GM23248 (cell line): Measurements from ENCODE around the gene CACNB3. TPM values are rescaled to one million over a fixed set of nuclear protein-coding genes. Genes with fewer than 3 reads are reported as not detected.

Experiments
- DNase-seq: peaks from one replicate; pipeline ENCODE4 v3.0.0-alpha.2; 2015
- H2AFZ ChIP-seq: fragments of 200-600 bp; sonication (generic); 2 replicates; pipeline ENCODE4 v1.6.1; 2016; ENCODE audit warnings: antibody characterized with exemption
- H3F3A ChIP-seq: fragments of 200-600 bp; sonication (generic); 2 replicates; pipeline ENCODE4 v1.6.1; 2016; ENCODE audit warnings: mild to moderate bottlenecking, antibody characterized with exemption, mixed run types; ENCODE audit not compliant: insufficient read depth
- H3K27ac ChIP-seq: fragments of 200-600 bp; sonication (generic); 2 replicates; pipeline ENCODE4 v1.5.1; 2016; ENCODE audit warnings: mild to moderate bottlenecking
- H3K27me3 ChIP-seq: fragments of 200-600 bp; sonication (generic); replicated peaks from 2 replicates; pipeline ENCODE4 v1.6.1; 2016; ENCODE audit warnings: mild to moderate bottlenecking; ENCODE audit not compliant: insufficient read depth
- H3K36me3 ChIP-seq: fragments of 200-600 bp; sonication (generic); 2 replicates; pipeline ENCODE4 v1.6.1; 2016; ENCODE audit warnings: low read depth, mild to moderate bottlenecking
- H3K4me1 ChIP-seq: fragments of 200-600 bp; sonication (generic); 2 replicates; pipeline ENCODE4 v1.6.1; 2016; ENCODE audit warnings: mild to moderate bottlenecking; ENCODE audit not compliant: insufficient read depth
- H3K4me2 ChIP-seq: fragments of 200-600 bp; sonication (generic); one replicate; pipeline ENCODE4 v1.6.1; 2016; ENCODE audit warnings: mild to moderate bottlenecking; ENCODE audit not compliant: unreplicated experiment
- H3K4me3 ChIP-seq: fragments of 200-600 bp; sonication (generic); 2 replicates; pipeline ENCODE4 v1.5.1; 2016; ENCODE audit warnings: mild to moderate bottlenecking
- H3K79me2 ChIP-seq: fragments of 200-600 bp; sonication (generic); 2 replicates; pipeline ENCODE4 v1.6.1; 2016; ENCODE audit warnings: mild to moderate bottlenecking; ENCODE audit not compliant: insufficient read depth
- H3K9ac ChIP-seq: fragments of 200-600 bp; sonication (generic); 2 replicates; pipeline ENCODE4 v1.6.1; 2016; ENCODE audit warnings: mild to moderate bottlenecking
- H3K9me2 ChIP-seq: fragments of 200-600 bp; sonication (generic); 2 replicates; pipeline ENCODE4 v1.6.1; 2016; ENCODE audit warnings: mixed run types, mild to moderate bottlenecking, moderate library complexity; ENCODE audit not compliant: insufficient read depth
- H3K9me3 ChIP-seq: fragments of 200-600 bp; sonication (generic); one replicate; pipeline ENCODE4 v1.6.1; 2017; ENCODE audit warnings: low read depth
- H4K20me1 ChIP-seq: fragments of 200-600 bp; sonication (generic); 2 replicates; pipeline ENCODE4 v1.6.0; 2016; ENCODE audit not compliant: insufficient read depth
- EZH2 ChIP-seq: fragments of 200-600 bp; sonication (generic); IDR thresholded peaks from 2 replicates; pipeline ENCODE4 v1.6.1; 2018; ENCODE audit warnings: antibody characterized with exemption, mild to moderate bottlenecking; ENCODE audit not compliant: insufficient read depth, poor library complexity, severe bottlenecking
- EZH2phosphoT487 ChIP-seq: fragments of 200-600 bp; sonication (generic); IDR thresholded peaks from 2 replicates; pipeline ENCODE4 v1.6.1; 2018; ENCODE audit warnings: antibody characterized with exemption, moderate library complexity, mild to moderate bottlenecking, low read depth; ENCODE audit not compliant: insufficient read depth
- WGBS, 2 experiments: methylation state at CpG; one replicate each; pipeline ENCODE4 v1.1.6; 2015 to 2017; ENCODE audit warnings: low lambda C conversion rate in 2 of 2, low coverage in 1 of 2; ENCODE audit errors: missing lambda C conversion rate in 2 of 2; 5-methylcytosine and 5-hydroxymethylcytosine counted together
- in situ Hi-C: fragments of 300-500 bp; cut with MboI; formaldehyde crosslinking; loops from 2 replicates; pipeline ENCODE4 v1.15.0; 2020
- polyA plus RNA-seq: library from polyadenylated mRNA; unstranded; fragments of >200 nt; fragmentation: Nextera tagmentation; extraction: Ambion mirVana; gene quantifications from 2 replicates; pipeline ENCODE4 v1.2.1, GENCODE V29; 2016
- total RNA-seq: library from RNA; depleted of rRNA; stranded (reverse); fragments of >200 nt; shearing (Covaris generic); gene quantifications from 2 replicates; pipeline ENCODE4 v1.2.3, GENCODE V29; 2014

Gene CACNB3
- total and polyA plus RNA-seq, 2 experiments from 2014 or later, result 22.6 to 26.8 TPM

- no peaks in the 10 kb centered on the region for H3K36me3 ChIP-seq
- H3K4me3 ChIP-seq, result no peak overlapping the region
- H3K4me1 ChIP-seq, result no peaks in the 10 kb centered on the region
- no peaks in the 10 kb centered on the region for H3K27me3 ChIP-seq
- no peak for TF ChIP-seq EZH2phosphoT487
- no peak for TF ChIP-seq EZH2
- in situ Hi-C loops, result no loop called here
- no peak overlapping the region for H3K27ac ChIP-seq
- no peaks in the 10 kb centered on the region for H4K20me1 ChIP-seq
- H3F3A ChIP-seq, result no peaks in the 10 kb centered on the region
- no peak overlapping the region for H3K4me2 ChIP-seq
- no peaks in the 10 kb centered on the region for H3K9me2 ChIP-seq
- H2AFZ ChIP-seq, result peak overlapping the region; percentile 46
- WGBS, 2 experiments, result 22 to 23% methylated on average over 11 to 12 of the region's 12 CpGs
- no peaks in the 10 kb centered on the region for H3K9me3 ChIP-seq
- peak; percentile 80 for DNase-seq
- no peaks in the 10 kb centered on the region for H3K79me2 ChIP-seq
- H3K9ac ChIP-seq, result no peak overlapping the region
These were observed 22.5 kb upstream of the CACNB3 start for GRCh38 chr12:48795550-48796455.

- no peaks in the 10 kb centered on the region for H4K20me1 ChIP-seq
- in situ Hi-C loops, result no loop called here
- DNase-seq, result peak; percentile 36
- H3K79me2 ChIP-seq, result no peaks in the 10 kb centered on the region
- no peak overlapping the region for H3K4me2 ChIP-seq
- no peaks in the 10 kb centered on the region for H3K27me3 ChIP-seq
- WGBS, 2 experiments, result 51 to 58% methylated on average over 3 of the region's 3 CpGs
- H3K27ac ChIP-seq, result no peak overlapping the region
- no peak overlapping the region for H3K9ac ChIP-seq
- H3K4me3 ChIP-seq, result no peak overlapping the region
- H3K9me3 ChIP-seq, result no peaks in the 10 kb centered on the region
- TF ChIP-seq EZH2phosphoT487 (no peak), EZH2 (no peak)
- H3K4me1 ChIP-seq, result no peaks in the 10 kb centered on the region
- no peaks in the 10 kb centered on the region for H3K9me2 ChIP-seq
- H3K36me3 ChIP-seq, result no peaks in the 10 kb centered on the region
- no peak overlapping the region for H2AFZ ChIP-seq
- no peaks in the 10 kb centered on the region for H3F3A ChIP-seq
These were observed 21.3 kb upstream of the CACNB3 start for GRCh38 chr12:48796976-48797375.

- no peak for TF ChIP-seq EZH2phosphoT487
- no peak overlapping the region for H3K9ac ChIP-seq
- no peaks in the 10 kb centered on the region for H4K20me1 ChIP-seq
- H3K9me3 ChIP-seq, result no peaks in the 10 kb centered on the region
- no peak overlapping the region for H2AFZ ChIP-seq
- no peak overlapping the region for H3K4me3 ChIP-seq
- no peaks in the 10 kb centered on the region for H3K36me3 ChIP-seq
- DNase-seq, result no peak
- no peaks in the 10 kb centered on the region for H3K27me3 ChIP-seq
- H3K9me2 ChIP-seq, result no peaks in the 10 kb centered on the region
- no peaks in the 10 kb centered on the region for H3K4me1 ChIP-seq
- in situ Hi-C loops, result no loop called here
- no peak overlapping the region for H3K27ac ChIP-seq
- WGBS, 2 experiments, result 79 to 86% methylated on average over 14 of the region's 14 CpGs
- no peak overlapping the region for H3K4me2 ChIP-seq
- H3F3A ChIP-seq, result no peaks in the 10 kb centered on the region
- no peaks in the 10 kb centered on the region for H3K79me2 ChIP-seq
These were observed 17.8 kb upstream of the CACNB3 start for GRCh38 chr12:48800457-48800856.

GRCh38 chr12:48800971-48801370 is 17.3 kb upstream of the CACNB3 start:
- no peaks in the 10 kb centered on the region for H3K4me1 ChIP-seq
- no peaks in the 10 kb centered on the region for H3K27me3 ChIP-seq
- H3K9ac ChIP-seq, result no peak overlapping the region
- TF ChIP-seq EZH2phosphoT487, result no peak
- TF ChIP-seq EZH2, result no peak
- no peak overlapping the region for H3K4me2 ChIP-seq
- H4K20me1 ChIP-seq, result no peaks in the 10 kb centered on the region
- H3K4me3 ChIP-seq, result no peak overlapping the region
- H2AFZ ChIP-seq, result no peak overlapping the region
- H3K27ac ChIP-seq, result no peak overlapping the region
- H3K9me2 ChIP-seq, result no peaks in the 10 kb centered on the region
- no peaks in the 10 kb centered on the region for H3K79me2 ChIP-seq
- no peaks in the 10 kb centered on the region for H3K36me3 ChIP-seq
- no peaks in the 10 kb centered on the region for H3K9me3 ChIP-seq
- no peak for DNase-seq
- in situ Hi-C loops, result no loop called here
- 63 to 70% methylated on average over 14 of the region's 14 CpGs for WGBS, 2 experiments
- no peaks in the 10 kb centered on the region for H3F3A ChIP-seq
